Measurements from ENCODE around the gene AAK1. TPM values are rescaled to one million over a fixed set of nuclear protein-coding genes. Genes with fewer than 3 reads are reported as not detected.

The AAK1 gene
- total and polyA plus RNA-seq, 2 of the 13 experiments (the other 11 are each of a cell fraction or from before 2014, with no cell fraction given) = 9.8 to 10.3 TPM

DNA sequence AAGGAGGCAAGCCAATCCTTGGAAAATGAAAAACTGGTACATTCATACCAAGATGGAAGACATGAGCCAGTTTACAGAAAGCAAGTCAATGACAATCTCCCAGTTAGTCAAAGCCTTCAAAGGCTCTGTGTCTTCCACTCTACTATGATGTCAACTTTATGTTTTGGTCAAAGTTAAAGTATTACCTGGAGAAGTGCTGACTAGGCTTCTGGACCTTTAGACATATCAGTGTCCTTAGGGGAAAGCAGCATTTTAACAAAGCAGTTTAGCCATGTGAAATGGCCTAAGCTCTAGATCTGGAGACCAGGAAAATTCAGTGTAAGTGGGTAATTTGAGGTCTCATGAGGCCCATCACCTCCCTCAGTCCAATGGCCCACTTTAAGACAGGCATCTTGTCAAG, 30.8 kb downstream of the AAK1 start:
- H4K20me1 ChIP-seq (ENCODE audit: insufficient read depth, low read length) = no peaks in the 10 kb centered on the region
- H2AFZ ChIP-seq (ENCODE audit: low read length) = no peak overlapping the region
- BruUV-seq (replicated peaks) = no TSS peak
- no peaks in the 10 kb centered on the region for H3K27me3 ChIP-seq (ENCODE audit: control insufficient read depth in 1 of 2, insufficient read depth in 2 of 2, low read length in 2 of 2)
- peaks cover 13% of the 10 kb centered on the region for H3K4me1 ChIP-seq (ENCODE audit: insufficient read depth, low read length)
- H3K79me2 ChIP-seq (ENCODE audit: insufficient read depth, low read length) = peaks cover 5% of the 10 kb centered on the region
- ChIA-PET CTCF (ENCODE audit: low intra/inter-chr PET ratio, low total read pairs) (no interaction called here), POLR2A (no interaction called here)
- no peak for DNase-seq (ENCODE audit: low spot score)
- in situ Hi-C loops (cut with HindIII; ENCODE audit: extremely low pct_ligation_motif_present, low pct_unique_long_range_greater_than_20kb) = no loop called here
- H3K9me3 ChIP-seq (ENCODE audit: low read length) = no peaks in the 10 kb centered on the region
- no peak overlapping the region for H3K27ac ChIP-seq (ENCODE audit: extremely low read length, insufficient read depth, low read length)
- no peak overlapping the region for H3K9ac ChIP-seq (ENCODE audit: insufficient read depth, low read depth, low read length)
- intact Hi-C loops (cut with micrococcal nuclease; ENCODE audit: unreplicated experiment) = no loop called here
- H3K4me3 ChIP-seq (replicated peaks in 1 of 3; ENCODE audit: insufficient read depth in 1 of 3, low read depth in 2 of 3, low read length in 3 of 3) = no peak overlapping the region
- peak; percentile 80 to 85 for TF ChIP-seq MAFK (conservative IDR thresholded peaks at IDR 0.05 in 1 of 2, IDR thresholded peaks at IDR 0.05 in 1 of 2; ENCODE audit: low read length in 2 of 2)
- no peak for TF ChIP-seq PHF5A (CRISPR knock-in tag; IDR thresholded peaks at IDR 0.05; ENCODE audit: low read depth, unreplicated experiment)
- TF ChIP-seq MAFF (IDR thresholded peaks at IDR 0.05; ENCODE audit: low read depth, low read length) = peak; percentile 68
- 0 out of 5 replicates have a peak, but pooled peaks cover 0 to 4% of the 10 kb centered on the region in 2 experiments for H3K36me3 ChIP-seq (replicated peaks in 1 of 2; ENCODE audit: control insufficient read depth in 1 of 2, insufficient read depth in 2 of 2, low read length in 2 of 2)
- no peak overlapping the region for H3K4me2 ChIP-seq (ENCODE audit: low read depth, low read length)
- FAIRE-seq = no peak
- ATAC-seq = no peak

- POLR2A ChIA-PET = no interaction called here
- H3K36me3 ChIP-seq (replicated peaks in 1 of 2; ENCODE audit: control insufficient read depth in 1 of 2, insufficient read depth in 2 of 2, low read length in 2 of 2) = 0 out of 5 replicates have a peak, but pooled peaks cover 0 to 4% of the 10 kb centered on the region in 2 experiments
- H2AFZ ChIP-seq (ENCODE audit: low read length) = no peak overlapping the region
- intact Hi-C loops (cut with micrococcal nuclease; ENCODE audit: unreplicated experiment) = no loop called here
- TF ChIP-seq SMARCC2 (IDR thresholded peaks at IDR 0.05) (no peak), ZNF235 (CRISPR knock-in tag; IDR thresholded peaks at IDR 0.05; ENCODE audit: borderline replicate concordance) (no peak)
- BruUV-seq (replicated peaks) = no TSS peak
- peaks cover 2% of the 10 kb centered on the region for H3K79me2 ChIP-seq (ENCODE audit: insufficient read depth, low read length)
- no peaks in the 10 kb centered on the region for H4K20me1 ChIP-seq (ENCODE audit: insufficient read depth, low read length)
- no peaks in the 10 kb centered on the region for H3K27me3 ChIP-seq (ENCODE audit: control insufficient read depth in 1 of 2, insufficient read depth in 2 of 2, low read length in 2 of 2)
- no peaks in the 10 kb centered on the region for H3K9me3 ChIP-seq (ENCODE audit: low read length)
- no peak overlapping the region for H3K4me3 ChIP-seq (replicated peaks in 1 of 3; ENCODE audit: insufficient read depth in 1 of 3, low read depth in 2 of 3, low read length in 3 of 3)
- ATAC-seq (no peak), DNase-seq (ENCODE audit: low spot score) (no peak), FAIRE-seq (no peak)
- H3K9ac ChIP-seq (ENCODE audit: insufficient read depth, low read depth, low read length) = no peak overlapping the region
- in situ Hi-C loops (cut with HindIII; ENCODE audit: extremely low pct_ligation_motif_present, low pct_unique_long_range_greater_than_20kb) = no loop called here
- WGBS (ENCODE audit: low lambda C conversion rate) = 96% methylated on average over 3 of the region's 3 CpGs
- H3K27ac ChIP-seq (ENCODE audit: extremely low read length, insufficient read depth, low read length) = no peak overlapping the region
- H3K4me1 ChIP-seq (ENCODE audit: insufficient read depth, low read length) = peaks cover 13% of the 10 kb centered on the region
- no peak overlapping the region for H3K4me2 ChIP-seq (ENCODE audit: low read depth, low read length)
- CTCF ChIA-PET (ENCODE audit: low intra/inter-chr PET ratio, low total read pairs) = no interaction called here
Observed at GRCh38 chr2:69612200-69612599, 31.3 kb downstream of the AAK1 start.
